ENCODE results near the gene MYO1B. TPM values are rescaled to one million over a fixed set of nuclear protein-coding genes. Genes with fewer than 3 reads are reported as not detected.

The MYO1B gene
- total and polyA plus RNA-seq, 9 donors, result 63.3 to 94.1 (median 75.4) TPM

- 0% methylated on average over 1 of the region's 1 CpG for WGBS (ENCODE audit: insufficient coverage)
- DNase-seq, result peak; percentile 66
- H3K9me3 ChIP-seq (replicated peaks; ENCODE audit: control insufficient read depth, low read depth, low read length), result no peaks in the 10 kb centered on the region
These were observed 229.3 kb downstream of the MYO1B start for GRCh38 chr2:191474464-191474863.

More at GRCh38 chr2:191474464-191474863, 229.3 kb downstream of the MYO1B start:
- no peaks in the 10 kb centered on the region for H3K27me3 ChIP-seq (ENCODE audit: control insufficient read depth, insufficient read depth, low read length)
- peaks cover 5% of the 10 kb centered on the region for H3K4me1 ChIP-seq (ENCODE audit: control insufficient read depth, insufficient read depth, low read length)
- no peak overlapping the region for H3K4me3 ChIP-seq (ENCODE audit: low read length)
- no peaks in the 10 kb centered on the region for H3K36me3 ChIP-seq (ENCODE audit: control insufficient read depth, insufficient read depth, low read length)
- H3K27ac ChIP-seq (ENCODE audit: low read length), result no peak overlapping the region

Other genes starting within 250 kb of the MYO1B start
- gene STAT1, start 231.2 kb upstream of the MYO1B start, total RNA-seq, result 23.6 TPM
- gene STAT1, start 231.2 kb upstream of the MYO1B start, polyA plus RNA-seq (ENCODE audit: insufficient read depth in 1 of 8, insufficient read length in 8 of 8, low replicate concordance in 1 of 8), result 10 to 100 TPM; 25.7 to 36.0 (median 31.9) TPM
- gene STAT4, start 94.4 kb upstream of the MYO1B start, total RNA-seq, result 1.6 TPM
- 1 to 10 TPM in 6 of 8 donors, under 1 TPM in 2; 0.59 to 2.2 (median 1.2) TPM for gene STAT4, start 94.4 kb upstream of the MYO1B start, polyA plus RNA-seq (ENCODE audit: insufficient read depth in 1 of 8, insufficient read length in 8 of 8, low replicate concordance in 1 of 8)